OCI-LY3 (cell line): ENCODE results near the gene ACTR1A.

Experiments
- CTCF ChIP-seq: fragments of 200-600, 300-600 bp; sonication (generic); IDR thresholded peaks from 2 replicates; pipeline ENCODE4 v1.5.1; 2014; ENCODE audit warnings: antibody characterized with exemption, low read length, low read depth
- EZH2phosphoT487 ChIP-seq: fragments of 200-600 bp; shearing (Covaris generic); IDR thresholded peaks from 2 replicates; pipeline ENCODE4 v1.6.1; 2018; ENCODE audit warnings: antibody characterized with exemption, mixed run types, low read depth

GRCh38 chr10:102535481-102536147 is 33.1 kb upstream of the ACTR1A start:
- TF ChIP-seq CTCF = no peak
- TF ChIP-seq EZH2phosphoT487 = no peak
